Lower leg skin (tissue), 3 donors: ENCODE results near the gene SNX1.

Experiments used
- CTCF ChIP-seq, 3 donors: fragments of 450-650 bp; IDR thresholded peaks; one replicate each; pipeline ENCODE4 v1.5.1; 2016; ENCODE audit warnings: antibody characterized with exemption in 3 of 3, mild to moderate bottlenecking in 3 of 3, moderate library complexity in 2 of 3
- POLR2A ChIP-seq, 2 donors: fragments of 450-650 bp; IDR thresholded peaks; one replicate each; pipeline ENCODE4 v1.6.1; 2016 to 2017; ENCODE audit warnings: antibody characterized with exemption in 2 of 2, mild to moderate bottlenecking in 1 of 2, moderate library complexity in 1 of 2

GRCh38 chr15:64125978-64126377, 30.2 kb downstream of the SNX1 start:
- TF ChIP-seq CTCF (IDR thresholded peaks at IDR 0.05) (no peak), POLR2A (IDR thresholded peaks at IDR 0.05) (no peak)
